HFF-Myc (cell line): ENCODE measurements around the gene TSSC4.

Experiments
- DNase-seq: peaks from one replicate; pipeline ENCODE4 v3.0.0-alpha.2; 2011; ENCODE audit warnings: low read depth; ENCODE audit errors: extremely low read depth
- H3K4me3 ChIP-seq: replicated peaks from 2 replicates; pipeline ENCODE4 v1.5.1; 2011; ENCODE audit warnings: low read depth, mild to moderate bottlenecking, control low read depth, low read length
- TF ChIP-seq, protein P1 (sequence below): IDR thresholded peaks from 2 replicates; pipeline ENCODE4 v1.5.1; 2012; ENCODE audit warnings: mild to moderate bottlenecking, low read depth, low read length, control low read depth; ENCODE audit errors: missing control alignments

Gene TSSC4

DNA sequence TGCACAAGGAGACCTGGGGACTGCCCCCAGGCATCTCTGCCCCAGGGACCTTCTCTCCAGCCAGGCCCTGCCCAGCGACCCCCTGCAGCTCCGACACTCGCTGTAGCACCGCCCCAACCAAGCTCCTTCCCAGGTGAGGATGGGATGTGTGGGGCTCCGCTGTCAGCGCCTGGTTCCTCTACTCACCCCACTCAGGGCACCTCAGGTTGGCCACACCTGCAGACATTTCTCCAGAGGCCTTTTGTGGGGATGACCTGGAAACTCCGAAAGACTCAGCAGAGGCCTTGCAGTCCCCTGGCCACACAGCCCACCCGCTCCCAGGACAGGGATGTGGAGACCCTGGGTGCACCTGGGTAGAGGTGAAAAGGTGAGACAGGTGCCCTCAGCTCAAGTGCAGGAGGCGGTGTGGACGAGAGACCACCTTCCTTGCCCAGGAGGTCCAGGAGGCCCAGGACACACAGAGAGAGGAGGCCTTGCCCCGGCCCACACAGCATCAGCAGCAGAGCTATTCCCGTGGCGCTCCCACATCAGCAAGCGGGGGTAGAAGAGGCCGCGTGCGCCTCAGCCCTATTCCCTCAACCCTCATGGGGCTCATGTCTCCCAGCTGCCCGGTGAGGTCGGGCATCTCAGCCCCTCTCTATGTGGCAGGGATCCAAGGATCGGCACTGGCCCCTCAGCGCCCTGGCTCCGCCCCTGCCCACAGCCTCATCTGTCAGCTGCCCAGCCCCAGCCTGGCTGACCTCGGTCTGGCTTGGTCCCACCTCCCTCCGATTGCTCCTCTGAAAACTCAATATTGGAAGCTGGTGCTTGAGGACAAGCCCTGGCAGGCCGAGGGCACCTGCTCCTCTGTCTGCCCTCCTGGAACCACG is 22.8 kb downstream of the TSSC4 start:
- DNase-seq, result no peak
- H3K4me3 ChIP-seq, result no peak overlapping the region

DNA sequence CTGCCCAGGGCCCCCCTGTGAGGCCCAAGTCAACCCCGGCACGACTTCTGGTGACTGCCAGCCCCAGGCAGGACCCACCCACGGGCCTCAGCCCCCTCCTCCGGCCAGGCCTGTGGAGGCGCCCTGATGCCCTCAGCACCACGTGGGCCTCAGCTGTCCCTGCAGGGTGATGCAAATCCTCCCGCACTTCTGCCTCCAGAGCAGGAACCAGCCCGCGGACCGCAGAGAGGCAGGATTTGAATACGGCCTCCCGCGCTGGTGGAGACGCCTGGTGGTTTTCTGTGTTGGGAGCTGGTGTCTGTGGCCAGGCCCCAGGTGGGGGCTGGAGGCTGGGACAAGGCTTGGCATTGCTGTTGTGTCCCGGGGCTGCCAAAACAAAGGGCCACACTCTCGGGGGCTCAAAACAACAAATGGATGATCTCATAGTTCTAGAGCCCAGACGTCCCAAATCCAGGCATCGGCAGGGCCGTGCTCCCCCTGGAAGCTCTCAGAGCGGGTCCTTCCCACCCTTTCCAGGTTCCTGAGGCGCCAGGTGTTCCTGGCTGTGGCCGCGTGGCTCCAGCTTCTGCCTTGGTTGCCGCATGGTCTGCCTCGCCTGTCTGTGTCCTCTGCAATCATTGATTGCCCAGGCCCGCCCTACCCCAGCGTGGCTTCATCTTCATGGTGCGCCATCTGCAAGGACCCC is 24.4 kb downstream of the TSSC4 start:
- TF ChIP-seq, protein P1, sequence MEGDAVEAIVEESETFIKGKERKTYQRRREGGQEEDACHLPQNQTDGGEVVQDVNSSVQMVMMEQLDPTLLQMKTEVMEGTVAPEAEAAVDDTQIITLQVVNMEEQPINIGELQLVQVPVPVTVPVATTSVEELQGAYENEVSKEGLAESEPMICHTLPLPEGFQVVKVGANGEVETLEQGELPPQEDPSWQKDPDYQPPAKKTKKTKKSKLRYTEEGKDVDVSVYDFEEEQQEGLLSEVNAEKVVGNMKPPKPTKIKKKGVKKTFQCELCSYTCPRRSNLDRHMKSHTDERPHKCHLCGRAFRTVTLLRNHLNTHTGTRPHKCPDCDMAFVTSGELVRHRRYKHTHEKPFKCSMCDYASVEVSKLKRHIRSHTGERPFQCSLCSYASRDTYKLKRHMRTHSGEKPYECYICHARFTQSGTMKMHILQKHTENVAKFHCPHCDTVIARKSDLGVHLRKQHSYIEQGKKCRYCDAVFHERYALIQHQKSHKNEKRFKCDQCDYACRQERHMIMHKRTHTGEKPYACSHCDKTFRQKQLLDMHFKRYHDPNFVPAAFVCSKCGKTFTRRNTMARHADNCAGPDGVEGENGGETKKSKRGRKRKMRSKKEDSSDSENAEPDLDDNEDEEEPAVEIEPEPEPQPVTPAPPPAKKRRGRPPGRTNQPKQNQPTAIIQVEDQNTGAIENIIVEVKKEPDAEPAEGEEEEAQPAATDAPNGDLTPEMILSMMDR, result no peak
- no peak overlapping the region for H3K4me3 ChIP-seq
- no peak for DNase-seq

More for the DNA sequence above, 22.8 kb downstream of the TSSC4 start:
- TF ChIP-seq, protein P1, result no peak

DNA sequence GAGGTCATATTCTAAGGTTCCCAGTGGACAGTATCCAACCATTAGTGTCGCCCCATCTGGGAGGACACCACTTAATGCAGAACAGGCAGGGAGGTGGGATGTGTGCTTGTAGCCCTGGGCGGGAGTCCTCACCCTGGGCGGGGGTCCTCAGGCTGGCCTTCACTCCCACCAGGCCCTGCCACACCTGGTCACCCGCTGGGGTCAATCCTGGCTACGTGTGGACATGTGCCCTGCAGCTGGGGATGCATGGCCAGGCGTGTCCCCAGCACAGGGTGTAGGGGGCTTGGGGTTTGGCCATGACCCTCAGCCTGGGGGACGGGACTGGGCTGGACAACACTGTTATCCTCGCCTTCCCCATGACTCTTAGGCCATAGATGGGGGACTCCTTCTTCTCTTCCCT is 25.0 kb downstream of the TSSC4 start:
- TF ChIP-seq, protein P1, result no peak
- no peak overlapping the region for H3K4me3 ChIP-seq
- DNase-seq, result no peak

DNA sequence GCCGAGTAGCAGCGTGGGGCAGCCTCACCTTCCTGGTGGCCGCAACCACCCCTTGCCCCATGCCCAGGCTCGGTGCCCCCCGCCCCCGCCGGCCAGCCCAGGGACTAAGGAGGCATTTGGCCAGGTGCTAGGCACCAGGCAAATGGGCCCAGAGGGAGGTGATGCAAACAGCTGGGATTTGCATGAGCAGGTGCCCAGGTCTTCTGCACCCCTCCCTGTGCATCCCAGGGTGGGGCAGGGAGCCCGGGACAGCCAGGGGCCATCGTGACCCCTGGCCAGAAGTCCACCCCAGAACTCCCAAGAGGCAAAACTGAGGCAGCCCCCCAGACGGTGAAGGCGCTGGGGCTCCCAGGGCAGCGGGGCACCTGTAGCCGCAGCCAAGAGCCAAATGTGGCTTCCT is 25.7 kb downstream of the TSSC4 start:
- no peak overlapping the region for H3K4me3 ChIP-seq
- TF ChIP-seq, protein P1, result no peak
- no peak for DNase-seq

DNA sequence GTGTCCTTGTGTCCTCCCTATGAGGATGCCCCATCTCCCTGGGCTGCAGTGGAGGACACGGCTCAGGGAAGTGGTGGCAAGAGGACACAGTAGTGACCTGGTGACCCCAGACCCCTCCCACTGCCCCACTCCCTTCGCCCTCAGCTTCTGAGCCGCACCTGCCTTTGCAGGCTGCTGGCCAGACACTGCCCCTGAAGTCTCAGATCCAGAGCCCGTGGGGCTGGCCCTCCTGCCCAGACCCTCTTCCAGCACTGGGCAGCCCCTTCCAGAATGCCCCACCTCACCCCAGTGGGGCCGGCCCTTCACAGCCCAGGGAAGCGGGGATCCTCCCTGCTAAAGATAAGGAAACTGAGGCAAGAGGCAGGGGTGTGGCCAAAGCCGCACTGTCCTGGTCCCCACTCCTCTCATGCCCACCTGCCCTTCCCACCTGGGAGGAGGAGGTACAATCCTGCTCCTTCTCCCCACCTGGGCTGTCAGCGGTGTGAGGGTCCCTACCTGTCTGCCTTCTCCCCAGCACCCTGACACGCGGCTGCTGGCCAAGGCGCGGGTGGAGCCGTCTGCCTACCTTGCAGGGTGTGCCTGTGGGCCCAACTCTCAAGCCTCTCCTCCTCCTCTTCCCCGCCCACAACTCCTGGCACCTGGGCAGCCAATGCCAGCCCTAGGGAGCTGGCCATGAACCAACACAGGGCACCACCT is 26.4 kb downstream of the TSSC4 start:
- DNase-seq, result no peak
- H3K4me3 ChIP-seq, result no peak overlapping the region
- TF ChIP-seq, protein P1, result no peak

DNA sequence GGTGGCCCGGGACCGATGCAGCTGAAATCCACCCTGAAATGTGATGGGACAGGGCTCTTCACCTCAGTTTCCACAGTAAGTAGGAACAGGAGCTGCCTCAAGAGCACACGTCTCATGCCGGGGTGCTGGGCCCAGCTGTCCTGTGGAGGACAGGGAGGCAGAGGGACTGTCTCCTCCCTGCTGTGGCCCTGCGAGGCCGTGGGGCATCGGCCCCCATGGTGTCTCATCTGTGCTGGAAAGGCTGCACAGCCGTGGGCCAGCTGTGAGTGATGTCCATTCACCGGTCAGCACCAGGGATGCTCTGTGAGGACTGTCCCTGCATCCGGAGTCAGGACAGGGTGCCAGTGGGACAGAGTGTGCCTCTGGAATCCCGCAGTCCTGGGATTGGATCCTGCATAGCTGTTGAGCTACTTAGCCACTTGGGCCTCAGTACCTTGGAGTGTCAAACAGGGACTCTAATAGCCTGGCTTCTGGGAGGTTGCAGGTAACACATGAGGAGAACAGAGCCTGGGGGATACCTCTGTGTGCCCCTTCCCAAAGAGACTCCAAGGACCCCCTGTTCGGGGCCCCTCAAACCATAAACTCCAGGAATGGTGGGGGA is 27.3 kb downstream of the TSSC4 start:
- no peak overlapping the region for H3K4me3 ChIP-seq
- TF ChIP-seq, protein P1, result no peak
- no peak for DNase-seq
